Immature natural killer cell (primary cell): ENCODE measurements around the gene PHKG2. TPM values are rescaled to one million over a fixed set of nuclear protein-coding genes. Genes with fewer than 3 reads are reported as not detected.
A peak's percentile ranks its signal among the peaks of the same experiment; 100 is the strongest.

Experiments used
- DNase-seq, 3 donors: peaks; one replicate each; pipeline ENCODE4 v3.0.0; 2022; ENCODE audit warnings: mixed read lengths in 1 of 3
- H3K27ac Mint-ChIP-seq, 6 donors: one replicate each; pipeline ENCODE4 v1.8.0; 2020; ENCODE audit warnings: mixed read lengths in 6 of 6, mild to moderate bottlenecking in 5 of 6, inconsistent platforms in 4 of 6, moderate library complexity in 3 of 6
- H3K27me3 Mint-ChIP-seq, 3 donors: one replicate each; pipeline ENCODE4 v1.8.0; 2020 to 2021; ENCODE audit warnings: low read depth in 3 of 3, mild to moderate bottlenecking in 3 of 3, mixed read lengths in 3 of 3, moderate library complexity in 3 of 3, inconsistent platforms in 1 of 3
- H3K36me3 Mint-ChIP-seq, 3 donors: one replicate each; pipeline ENCODE4 v1.8.0; 2020; ENCODE audit warnings: mixed read lengths in 3 of 3, inconsistent platforms in 2 of 3, mild to moderate bottlenecking in 2 of 3
- H3K4me1 Mint-ChIP-seq, 2 donors: one replicate each; pipeline ENCODE4 v1.8.0; 2020; ENCODE audit warnings: inconsistent platforms in 2 of 2, mild to moderate bottlenecking in 2 of 2, mixed read lengths in 2 of 2, moderate library complexity in 1 of 2
- H3K4me3 Mint-ChIP-seq, 5 donors: one replicate each; pipeline ENCODE4 v1.8.0; 2020; ENCODE audit warnings: mild to moderate bottlenecking in 5 of 5, mixed read lengths in 5 of 5, inconsistent platforms in 3 of 5, moderate library complexity in 3 of 5
- H3K9me3 Mint-ChIP-seq, 6 donors: one replicate each; pipeline ENCODE4 v1.8.0; 2020; ENCODE audit warnings: mild to moderate bottlenecking in 6 of 6, mixed read lengths in 6 of 6, inconsistent platforms in 4 of 6, moderate library complexity in 3 of 6
- polyA plus RNA-seq, 3 donors: library from polyadenylated mRNA; unstranded; fragments of 300-500 nt; fragmentation: Illumina TruSeq; gene quantifications; one replicate each; pipeline ENCODE4 v1.2.3, GENCODE V29; 2021

PHKG2 gene
- polyA plus RNA-seq, 3 donors from 2014 or later = 49.2 to 91.0 (median 62.7) TPM

- H3K9me3 Mint-ChIP-seq = no peaks in the 10 kb centered on the region
- peak overlapping the region in 4 of 6 donors; percentile 40 to 64 (median 54) for H3K27ac Mint-ChIP-seq
- H3K4me1 Mint-ChIP-seq = peaks cover 15 to 21% of the 10 kb centered on the region in 2 donors
- H3K36me3 Mint-ChIP-seq = peaks cover 39 to 72% (median 51%) of the 10 kb centered on the region in 3 donors
- H3K27me3 Mint-ChIP-seq = peaks cover 0 to 6% (median under 1%) of the 10 kb centered on the region in 3 donors
- H3K4me3 Mint-ChIP-seq = no peak overlapping the region
- DNase-seq = no peak
Measured at GRCh38 chr16:30720694-30721093, 27.5 kb upstream of the PHKG2 start.

- no peak overlapping the region for H3K4me3 Mint-ChIP-seq
- no peaks in the 10 kb centered on the region for H3K9me3 Mint-ChIP-seq
- H3K4me1 Mint-ChIP-seq = peaks cover 10 to 16% of the 10 kb centered on the region in 2 donors
- peaks cover 34 to 72% (median 46%) of the 10 kb centered on the region in 3 donors for H3K36me3 Mint-ChIP-seq
- peak overlapping the region in 3 of 6 donors; percentile 36 to 79 (median 51) for H3K27ac Mint-ChIP-seq
- no peak for DNase-seq
- H3K27me3 Mint-ChIP-seq = peaks cover 0 to 4% (median 0%) of the 10 kb centered on the region in 3 donors
Measured at GRCh38 chr16:30721167-30721566, 27.1 kb upstream of the PHKG2 start.

- H3K4me1 Mint-ChIP-seq = peaks cover 6 to 12% of the 10 kb centered on the region in 2 donors
- peak overlapping the region in 3 of 6 donors; percentile 30 to 79 (median 56) for H3K27ac Mint-ChIP-seq
- DNase-seq = no peak
- peaks cover 30 to 67% (median 42%) of the 10 kb centered on the region in 3 donors for H3K36me3 Mint-ChIP-seq
- H3K9me3 Mint-ChIP-seq = no peaks in the 10 kb centered on the region
- peaks cover 0 to 4% (median 0%) of the 10 kb centered on the region in 3 donors for H3K27me3 Mint-ChIP-seq
- H3K4me3 Mint-ChIP-seq = no peak overlapping the region
Measured at GRCh38 chr16:30721606-30722005, 26.6 kb upstream of the PHKG2 start.

GRCh38 chr16:30722443-30722842, 25.8 kb upstream of the PHKG2 start:
- no peaks in the 10 kb centered on the region for H3K9me3 Mint-ChIP-seq
- peaks cover 1 to 4% of the 10 kb centered on the region in 2 donors for H3K4me1 Mint-ChIP-seq
- no peak for DNase-seq
- peak overlapping the region in 2 of 6 donors; percentile 53 to 73 for H3K27ac Mint-ChIP-seq
- peaks cover 0 to 4% (median 0%) of the 10 kb centered on the region in 3 donors for H3K27me3 Mint-ChIP-seq
- peaks cover 24 to 60% (median 40%) of the 10 kb centered on the region in 3 donors for H3K36me3 Mint-ChIP-seq
- no peak overlapping the region for H3K4me3 Mint-ChIP-seq

GRCh38 chr16:30722916-30723315, 25.3 kb upstream of the PHKG2 start:
- peaks cover 25 to 62% (median 40%) of the 10 kb centered on the region in 3 donors for H3K36me3 Mint-ChIP-seq
- peaks cover 2 to 4% of the 10 kb centered on the region in 2 donors for H3K4me1 Mint-ChIP-seq
- no peak overlapping the region for H3K4me3 Mint-ChIP-seq
- no peak for DNase-seq
- H3K27me3 Mint-ChIP-seq = peaks cover 0 to 4% (median 0%) of the 10 kb centered on the region in 3 donors
- H3K27ac Mint-ChIP-seq = peak overlapping the region in 3 of 6 donors; percentile 34 to 73 (median 36)
- no peaks in the 10 kb centered on the region for H3K9me3 Mint-ChIP-seq

GRCh38 chr16:30723725-30724355, 24.4 kb upstream of the PHKG2 start:
- Mint-ChIP-seq H3K4me3 (peak overlapping the region in 1 of 5 donors; percentile 49), H3K9me3 (no peaks in the 10 kb centered on the region), H3K36me3 (peaks cover 31 to 63% (median 40%) of the 10 kb centered on the region in 3 donors), H3K27me3 (peaks cover 0 to 4% (median 0%) of the 10 kb centered on the region in 3 donors), H3K27ac (peak overlapping the region in 4 of 6 donors; percentile 28 to 65 (median 32)), H3K4me1 (peaks cover 4% of the 10 kb centered on the region in 2 donors)
- DNase-seq = no peak

GRCh38 chr16:30724641-30725417, 23.4 kb upstream of the PHKG2 start:
- H3K4me3 Mint-ChIP-seq = no peak overlapping the region
- H3K27ac Mint-ChIP-seq = peak overlapping the region in 2 of 6 donors; percentile 29 to 62
- DNase-seq = no peak

GRCh38 chr16:30725418-30725792, 22.8 kb upstream of the PHKG2 start:
- peaks cover 0 to 4% (median 0%) of the 10 kb centered on the region in 3 donors for H3K27me3 Mint-ChIP-seq
- peaks cover 4% of the 10 kb centered on the region in 2 donors for H3K4me1 Mint-ChIP-seq
- H3K27ac Mint-ChIP-seq = peak overlapping the region in 2 of 6 donors; percentile 29 to 62
- no peak for DNase-seq
- no peak overlapping the region for H3K4me3 Mint-ChIP-seq
- H3K36me3 Mint-ChIP-seq = peaks cover 23 to 65% (median 42%) of the 10 kb centered on the region in 3 donors
- no peaks in the 10 kb centered on the region for H3K9me3 Mint-ChIP-seq

More at GRCh38 chr16:30724641-30725417, 23.4 kb upstream of the PHKG2 start:
- no peaks in the 10 kb centered on the region for H3K9me3 Mint-ChIP-seq
- peaks cover 4% of the 10 kb centered on the region in 2 donors for H3K4me1 Mint-ChIP-seq
- H3K27me3 Mint-ChIP-seq = peaks cover 0 to 4% (median 0%) of the 10 kb centered on the region in 3 donors
- H3K36me3 Mint-ChIP-seq = peaks cover 27 to 66% (median 42%) of the 10 kb centered on the region in 3 donors

GRCh38 chr16:30728321-30728720, 19.9 kb upstream of the PHKG2 start:
- Mint-ChIP-seq H3K27ac (peak overlapping the region in 4 of 6 donors; percentile 2 to 71 (median 34)), H3K4me1 (peaks cover 0 to 3% of the 10 kb centered on the region in 2 donors), H3K9me3 (no peaks in the 10 kb centered on the region), H3K4me3 (no peak overlapping the region), H3K27me3 (peaks cover 0 to 2% (median 2%) of the 10 kb centered on the region in 3 donors), H3K36me3 (peaks cover 15 to 50% (median 29%) of the 10 kb centered on the region in 3 donors)
- DNase-seq = no peak

GRCh38 chr16:30728899-30729672, 19.1 kb upstream of the PHKG2 start:
- Mint-ChIP-seq H3K27me3 (peaks cover 0 to 2% (median 0%) of the 10 kb centered on the region in 3 donors), H3K27ac (peak overlapping the region in 1 of 6 donors; percentile 11), H3K9me3 (no peaks in the 10 kb centered on the region), H3K36me3 (peaks cover 13 to 48% (median 26%) of the 10 kb centered on the region in 3 donors), H3K4me3 (no peak overlapping the region), H3K4me1 (peaks cover 0 to 6% of the 10 kb centered on the region in 2 donors)
- no peak for DNase-seq

- DNase-seq = no peak
Measured at GRCh38 chr16:30731411-30731810, 16.8 kb upstream of the PHKG2 start.

GRCh38 chr16:30736995-30737793, 11.0 kb upstream of the PHKG2 start:
- Mint-ChIP-seq H3K4me3 (no peak overlapping the region), H3K36me3 (peaks cover 9 to 42% (median 29%) of the 10 kb centered on the region in 3 donors), H3K9me3 (no peaks in the 10 kb centered on the region), H3K4me1 (peaks cover 5 to 9% of the 10 kb centered on the region in 2 donors), H3K27ac (peak overlapping the region in 1 of 6 donors; percentile 50), H3K27me3 (peaks cover 0 to 1% (median 0%) of the 10 kb centered on the region in 3 donors)
- DNase-seq = no peak

More at GRCh38 chr16:30731411-30731810, 16.8 kb upstream of the PHKG2 start:
- H3K4me1 Mint-ChIP-seq = peaks cover 0 to 6% of the 10 kb centered on the region in 2 donors
- H3K4me3 Mint-ChIP-seq = no peak overlapping the region
- H3K27ac Mint-ChIP-seq = no peak overlapping the region
- H3K27me3 Mint-ChIP-seq = peaks cover 0 to 2% (median 0%) of the 10 kb centered on the region in 3 donors
- H3K9me3 Mint-ChIP-seq = no peaks in the 10 kb centered on the region
- H3K36me3 Mint-ChIP-seq = peaks cover 16 to 45% (median 31%) of the 10 kb centered on the region in 3 donors
